ENCODE results near the gene CDK18.

The CDK18 gene

GRCh38 chr1:205535866-205536758 lies 31.6 kb downstream of the CDK18 start:
- Histone ChIP-seq H3K36me3 (ENCODE audit: insufficient read depth, insufficient read length, low read length) (peaks cover 13% of the 10 kb centered on the region), H3K9me3 (ENCODE audit: insufficient read depth, low read length) (no peaks in the 10 kb centered on the region), H3K4me3 (ENCODE audit: insufficient read length, low read depth) (no peak overlapping the region), H3K27me3 (ENCODE audit: insufficient read depth, insufficient read length) (peaks cover 21% of the 10 kb centered on the region), H3K4me1 (ENCODE audit: insufficient read depth, insufficient read length) (peaks cover 13% of the 10 kb centered on the region), H3K9ac (ENCODE audit: insufficient read length, low read depth) (no peak overlapping the region)
- TF ChIP-seq SUZ12 (IDR thresholded peaks at IDR 0.05; ENCODE audit: extremely low read depth, insufficient read depth, insufficient read length), result no peak
- no peak for TF ChIP-seq ZNF274 (IDR thresholded peaks at IDR 0.05; ENCODE audit: low read depth, low read length)
- no peak for TF ChIP-seq YY1 (IDR thresholded peaks at IDR 0.05; ENCODE audit: insufficient read depth, insufficient read length)
- no peak for DNase-seq (ENCODE audit: low read depth, low spot score)

- TF ChIP-seq YY1 (IDR thresholded peaks at IDR 0.05; ENCODE audit: insufficient read depth, insufficient read length), result no peak
- no peak for TF ChIP-seq SUZ12 (IDR thresholded peaks at IDR 0.05; ENCODE audit: extremely low read depth, insufficient read depth, insufficient read length)
- TF ChIP-seq ZNF274 (IDR thresholded peaks at IDR 0.05; ENCODE audit: low read depth, low read length), result no peak
- DNase-seq (ENCODE audit: low read depth, low spot score), result no peak
- H3K4me1 ChIP-seq (ENCODE audit: insufficient read depth, insufficient read length), result peaks cover 13% of the 10 kb centered on the region
- peaks cover 5% of the 10 kb centered on the region for H3K36me3 ChIP-seq (ENCODE audit: insufficient read depth, insufficient read length, low read length)
- H3K4me3 ChIP-seq (ENCODE audit: insufficient read length, low read depth), result no peak overlapping the region
- peaks cover 27% of the 10 kb centered on the region for H3K27me3 ChIP-seq (ENCODE audit: insufficient read depth, insufficient read length)
- H3K9ac ChIP-seq (ENCODE audit: insufficient read length, low read depth), result no peak overlapping the region
- H3K9me3 ChIP-seq (ENCODE audit: insufficient read depth, low read length), result no peaks in the 10 kb centered on the region
Measured at GRCh38 chr1:205536759-205537361, 32.4 kb downstream of the CDK18 start.

GRCh38 chr1:205537386-205538018 lies 33.0 kb downstream of the CDK18 start:
- Histone ChIP-seq H3K9me3 (ENCODE audit: insufficient read depth, low read length) (no peaks in the 10 kb centered on the region), H3K36me3 (ENCODE audit: insufficient read depth, insufficient read length, low read length) (no peaks in the 10 kb centered on the region), H3K4me3 (ENCODE audit: insufficient read length, low read depth) (no peak overlapping the region), H3K9ac (ENCODE audit: insufficient read length, low read depth) (no peak overlapping the region), H3K4me1 (ENCODE audit: insufficient read depth, insufficient read length) (peaks cover 13% of the 10 kb centered on the region), H3K27me3 (ENCODE audit: insufficient read depth, insufficient read length) (peaks cover 27% of the 10 kb centered on the region)
- TF ChIP-seq ZNF274 (IDR thresholded peaks at IDR 0.05; ENCODE audit: low read depth, low read length) (no peak), SUZ12 (IDR thresholded peaks at IDR 0.05; ENCODE audit: extremely low read depth, insufficient read depth, insufficient read length) (no peak), YY1 (IDR thresholded peaks at IDR 0.05; ENCODE audit: insufficient read depth, insufficient read length) (no peak)
- no peak for DNase-seq (ENCODE audit: low read depth, low spot score)

- DNase-seq (ENCODE audit: low read depth, low spot score), result no peak
- H3K9me3 ChIP-seq (ENCODE audit: insufficient read depth, low read length), result no peaks in the 10 kb centered on the region
- no peak for TF ChIP-seq ZNF274 (IDR thresholded peaks at IDR 0.05; ENCODE audit: low read depth, low read length)
- no peak for TF ChIP-seq SUZ12 (IDR thresholded peaks at IDR 0.05; ENCODE audit: extremely low read depth, insufficient read depth, insufficient read length)
- no peak for TF ChIP-seq YY1 (IDR thresholded peaks at IDR 0.05; ENCODE audit: insufficient read depth, insufficient read length)
- H3K4me3 ChIP-seq (ENCODE audit: insufficient read length, low read depth), result no peak overlapping the region
- H3K27me3 ChIP-seq (ENCODE audit: insufficient read depth, insufficient read length), result peaks cover 27% of the 10 kb centered on the region
- H3K36me3 ChIP-seq (ENCODE audit: insufficient read depth, insufficient read length, low read length), result no peaks in the 10 kb centered on the region
- H3K9ac ChIP-seq (ENCODE audit: insufficient read length, low read depth), result no peak overlapping the region
- peaks cover 12% of the 10 kb centered on the region for H3K4me1 ChIP-seq (ENCODE audit: insufficient read depth, insufficient read length)
Measured at GRCh38 chr1:205538235-205538840, 33.9 kb downstream of the CDK18 start.

- no peaks in the 10 kb centered on the region for H3K9me3 ChIP-seq (ENCODE audit: insufficient read depth, low read length)
- H3K4me1 ChIP-seq (ENCODE audit: insufficient read depth, insufficient read length), result peaks cover 4% of the 10 kb centered on the region
- TF ChIP-seq YY1 (IDR thresholded peaks at IDR 0.05; ENCODE audit: insufficient read depth, insufficient read length) (no peak), SUZ12 (IDR thresholded peaks at IDR 0.05; ENCODE audit: extremely low read depth, insufficient read depth, insufficient read length) (no peak), ZNF274 (IDR thresholded peaks at IDR 0.05; ENCODE audit: low read depth, low read length) (no peak)
- H3K9ac ChIP-seq (ENCODE audit: insufficient read length, low read depth), result no peak overlapping the region
- H3K36me3 ChIP-seq (ENCODE audit: insufficient read depth, insufficient read length, low read length), result no peaks in the 10 kb centered on the region
- DNase-seq (ENCODE audit: low read depth, low spot score), result no peak
- H3K27me3 ChIP-seq (ENCODE audit: insufficient read depth, insufficient read length), result peaks cover 23% of the 10 kb centered on the region
- no peak overlapping the region for H3K4me3 ChIP-seq (ENCODE audit: insufficient read length, low read depth)
Measured at GRCh38 chr1:205541161-205541886, 36.9 kb downstream of the CDK18 start.

GRCh38 chr1:205542367-205542766 lies 37.9 kb downstream of the CDK18 start:
- H3K9me3 ChIP-seq (ENCODE audit: insufficient read depth, low read length), result no peaks in the 10 kb centered on the region
- TF ChIP-seq YY1 (IDR thresholded peaks at IDR 0.05; ENCODE audit: insufficient read depth, insufficient read length) (no peak), ZNF274 (IDR thresholded peaks at IDR 0.05; ENCODE audit: low read depth, low read length) (no peak), SUZ12 (IDR thresholded peaks at IDR 0.05; ENCODE audit: extremely low read depth, insufficient read depth, insufficient read length) (no peak)

More at GRCh38 chr1:205542367-205542766, 37.9 kb downstream of the CDK18 start:
- Histone ChIP-seq H3K4me3 (ENCODE audit: insufficient read length, low read depth) (no peak overlapping the region), H3K27me3 (ENCODE audit: insufficient read depth, insufficient read length) (peaks cover 16% of the 10 kb centered on the region), H3K36me3 (ENCODE audit: insufficient read depth, insufficient read length, low read length) (no peaks in the 10 kb centered on the region), H3K9ac (ENCODE audit: insufficient read length, low read depth) (no peak overlapping the region), H3K4me1 (ENCODE audit: insufficient read depth, insufficient read length) (peaks cover 4% of the 10 kb centered on the region)
- DNase-seq (ENCODE audit: low read depth, low spot score), result no peak

Data from NT2/D1 (cell line).